Parietal lobe (tissue), 2 donors: ENCODE measurements around the gene SAPCD1. TPM values are rescaled to one million over a fixed set of nuclear protein-coding genes. Genes with fewer than 3 reads are reported as not detected.

Experiments used
- small RNA-seq: library from RNA; depleted of rRNA; stranded (forward); fragments of <200 nt; gene quantifications from one replicate; pipeline ENCODE3, GENCODE V24; 2014; ENCODE audit warnings: low replicate concordance
- total RNA-seq: library from RNA; depleted of rRNA; stranded (reverse); fragments of >200 nt; gene quantifications from one replicate; pipeline ENCODE4 v1.2.3, GENCODE V29; 2014

SAPCD1 gene
- 1.3 TPM for total RNA-seq

GRCh38 chr6:31762356-31762755 lies at the start of gene SAPCD1:
TSS of gene SAPCD1 (plus strand) at chr6:31762656. CDS start at chr6:31763055, 399 bp downstream.

GRCh38 chr6:31715022-31715958 lies 47.2 kb upstream of the SAPCD1 start, which contains the start of gene LY6G6D:
TSS of gene LY6G6D (plus strand) at chr6:31715348. CDS start at chr6:31715356, 8 bp downstream.

GRCh38 chr6:31721351-31722020 lies 41.0 kb upstream of the SAPCD1 start, which contains the start of gene LY6G6C:
TSS of gene LY6G6C (minus strand) at chr6:31721746. CDS start at chr6:31721679, 67 bp downstream.

GRCh38 chr6:31723245-31723979 lies 39.0 kb upstream of the SAPCD1 start, which contains the start of gene MPIG6B:
TSS of gene MPIG6B (plus strand) at chr6:31723373. CDS start at chr6:31723384, 11 bp downstream.

GRCh38 chr6:31728767-31729514 lies 33.5 kb upstream of the SAPCD1 start, which contains the start of gene DDAH2:
TSS of gene DDAH2 (minus strand) at chr6:31729299. CDS start at chr6:31729161, 138 bp downstream.

GRCh38 chr6:31736021-31736767 lies 26.3 kb upstream of the SAPCD1 start, which contains the start of gene CLIC1:
TSS of gene CLIC1 (minus strand) at chr6:31736530. CDS start at chr6:31736300, 230 bp downstream.

GRCh38 chr6:31739639-31740396 lies 22.6 kb upstream of the SAPCD1 start, which contains the start of gene MSH5:
TSS of gene MSH5 (plus strand) at chr6:31740005. CDS start at chr6:31740467, 462 bp downstream.

GRCh38 chr6:31776989-31777666 lies 14.7 kb downstream of the SAPCD1 start, which contains the start of gene VWA7:
TSS of gene VWA7 (minus strand) at chr6:31777328. CDS start at chr6:31776779, 549 bp downstream.

GRCh38 chr6:31795616-31796298 lies 33.3 kb downstream of the SAPCD1 start, which contains the start of gene VARS1:
TSS of gene VARS1 (minus strand) at chr6:31795752. CDS start at chr6:31795217, 535 bp downstream.

GRCh38 chr6:31806470-31807272 lies 44.2 kb downstream of the SAPCD1 start, which contains the start of gene LSM2:
TSS of gene LSM2 (minus strand) at chr6:31806966. CDS start at chr6:31806757, 209 bp downstream.

Small RNA genes lying within 50 kb of the gene (small RNA-seq; reads per million reads assigned to genes)
- gene LY6G6D = not detected
- gene MSH5-SAPCD1 = not detected
- gene RF00019 = not detected
- gene RNU6-850P = not detected
- not detected for gene SAPCD1

Other genes with a start within 250 kb of the SAPCD1 start
- gene MCCD1, start 233.7 kb upstream of the SAPCD1 start, total RNA-seq = not detected
- gene DDX39B, start 220.7 kb upstream of the SAPCD1 start, total RNA-seq = 296 TPM
- 58.8 TPM for gene ATP6V1G2, start 216.0 kb upstream of the SAPCD1 start, total RNA-seq
- gene NFKBIL1, start 215.0 kb upstream of the SAPCD1 start, total RNA-seq = 15.3 TPM
- not detected for gene LTA, start 190.4 kb upstream of the SAPCD1 start, total RNA-seq
- gene TNF, start 187.1 kb upstream of the SAPCD1 start, total RNA-seq = not detected
- gene LTB, start 180.2 kb upstream of the SAPCD1 start, total RNA-seq = not detected
- not detected for gene LST1, start 176.4 kb upstream of the SAPCD1 start, total RNA-seq
- not detected for gene NCR3, start 169.7 kb upstream of the SAPCD1 start, total RNA-seq
- 3.4 TPM for gene AIF1, start 147.4 kb upstream of the SAPCD1 start, total RNA-seq
- 94.8 TPM for gene PRRC2A, start 141.9 kb upstream of the SAPCD1 start, total RNA-seq
- gene BAG6, start 110.0 kb upstream of the SAPCD1 start, total RNA-seq = 177 TPM
- 2.2 TPM for gene APOM, start 106.8 kb upstream of the SAPCD1 start, total RNA-seq
- 17.2 TPM for gene C6orf47, start 101.9 kb upstream of the SAPCD1 start, total RNA-seq
- gene GPANK1, start 97.7 kb upstream of the SAPCD1 start, total RNA-seq = 11.3 TPM
- gene CSNK2B, start 96.6 kb upstream of the SAPCD1 start, total RNA-seq = 83.6 TPM
- 13.5 TPM for gene LY6G5B, start 92.7 kb upstream of the SAPCD1 start, total RNA-seq
- gene LY6G5C, start 81.6 kb upstream of the SAPCD1 start, total RNA-seq = 5.6 TPM
- gene ABHD16A, start 59.3 kb upstream of the SAPCD1 start, total RNA-seq = 67.9 TPM
- not detected for gene LY6G6F, start 55.8 kb upstream of the SAPCD1 start, total RNA-seq
- gene LY6G6D, start 47.3 kb upstream of the SAPCD1 start, total RNA-seq = not detected
- not detected for gene LY6G6C, start 40.9 kb upstream of the SAPCD1 start, total RNA-seq
- not detected for gene MPIG6B, start 39.3 kb upstream of the SAPCD1 start, total RNA-seq
- gene DDAH2, start 33.4 kb upstream of the SAPCD1 start, total RNA-seq = 126 TPM
- 20.0 TPM for gene CLIC1, start 26.1 kb upstream of the SAPCD1 start, total RNA-seq
- gene MSH5, start 22.7 kb upstream of the SAPCD1 start, total RNA-seq = 14.1 TPM
- gene VWA7, start 14.7 kb downstream of the SAPCD1 start, total RNA-seq = 0.31 TPM
- 57.9 TPM for gene VARS1, start 33.1 kb downstream of the SAPCD1 start, total RNA-seq
- 15.3 TPM for gene LSM2, start 44.3 kb downstream of the SAPCD1 start, total RNA-seq
- gene HSPA1L, start 52.6 kb downstream of the SAPCD1 start, total RNA-seq = 3.1 TPM
- gene HSPA1A, start 52.9 kb downstream of the SAPCD1 start, total RNA-seq = 170 TPM
- 217 TPM for gene HSPA1B, start 65.1 kb downstream of the SAPCD1 start, total RNA-seq
- gene NEU1, start 100.2 kb downstream of the SAPCD1 start, total RNA-seq = 17.5 TPM
- not detected for gene SLC44A4, start 116.3 kb downstream of the SAPCD1 start, total RNA-seq
- gene EHMT2, start 135.0 kb downstream of the SAPCD1 start, total RNA-seq = 114 TPM
- 31.0 TPM for gene ZBTB12, start 139.4 kb downstream of the SAPCD1 start, total RNA-seq
- gene C2, start 165.1 kb downstream of the SAPCD1 start, total RNA-seq = 3.1 TPM
- gene CFB, start 183.4 kb downstream of the SAPCD1 start, total RNA-seq = 1.9 TPM
- 46.6 TPM for gene NELFE, start 196.3 kb downstream of the SAPCD1 start, total RNA-seq
- gene SKIC2, start 196.5 kb downstream of the SAPCD1 start, total RNA-seq = 66.7 TPM
- 10.0 TPM for gene DXO, start 209.5 kb downstream of the SAPCD1 start, total RNA-seq
- gene C4A, start 219.4 kb downstream of the SAPCD1 start, total RNA-seq = 20.7 TPM